Dedifferentiated amniotic fluid mesenchymal stem cell (primary cell): ENCODE data around the gene PRXL2B.

Experiments
- DNase-seq: peaks from one replicate; pipeline ENCODE4 v3.0.0-alpha.2; 2016; ENCODE audit errors: extremely low spot score

The PRXL2B gene

GRCh38 chr1:2585318-2586092 is 1.1 kb upstream of the PRXL2B start:
- DNase-seq, result no peak

GRCh38 chr1:2587071-2587859 is 688 bp downstream of the PRXL2B start:
- DNase-seq, result no peak

- no peak for DNase-seq
These were observed 1.4 kb downstream of the PRXL2B start for GRCh38 chr1:2587860-2588571.

GRCh38 chr1:2588661-2589430 is 2.3 kb downstream of the PRXL2B start:
- DNase-seq, result no peak

GRCh38 chr1:2589431-2590232 is 3.1 kb downstream of the PRXL2B start:
- DNase-seq, result no peak

GRCh38 chr1:2590233-2591141 is 3.9 kb downstream of the PRXL2B start:
- DNase-seq, result no peak

- DNase-seq, result no peak
These were observed 4.6 kb downstream of the PRXL2B start for GRCh38 chr1:2591233-2591580.

GRCh38 chr1:2591581-2592261 is 5.1 kb downstream of the PRXL2B start:
- no peak for DNase-seq

- no peak for DNase-seq
These were observed 6.1 kb downstream of the PRXL2B start for GRCh38 chr1:2592672-2593071.

- no peak for DNase-seq
These were observed 6.8 kb downstream of the PRXL2B start for GRCh38 chr1:2593251-2593878.

- DNase-seq, result no peak
These were observed 7.5 kb downstream of the PRXL2B start for GRCh38 chr1:2594001-2594640.

GRCh38 chr1:2594641-2595131 is 8.1 kb downstream of the PRXL2B start:
- no peak for DNase-seq

GRCh38 chr1:2595261-2595811 is 8.8 kb downstream of the PRXL2B start:
- no peak for DNase-seq

- no peak for DNase-seq
These were observed 9.4 kb downstream of the PRXL2B start for GRCh38 chr1:2595812-2596529.

GRCh38 chr1:2596530-2597333 is 10.2 kb downstream of the PRXL2B start:
- DNase-seq, result no peak
